ENCODE measurements around the gene CCDC97.

CCDC97 gene

GRCh38 chr19:41298348-41298964 lies 11.5 kb upstream of the CCDC97 start:
- peak; percentile 84 for DNase-seq (ENCODE audit: low spot score)

GRCh38 chr19:41299046-41299754 lies 10.8 kb upstream of the CCDC97 start:
- DNase-seq (ENCODE audit: low spot score): no peak

GRCh38 chr19:41299755-41300089 lies 10.2 kb upstream of the CCDC97 start:
- DNase-seq (ENCODE audit: low spot score): peak; percentile 74

GRCh38 chr19:41300555-41300954 lies 9.4 kb upstream of the CCDC97 start:
- DNase-seq (ENCODE audit: low spot score): no peak

GRCh38 chr19:41302624-41303351 lies 7.2 kb upstream of the CCDC97 start:
- DNase-seq (ENCODE audit: low spot score): peak; percentile 75

GRCh38 chr19:41303954-41304353 lies 6.0 kb upstream of the CCDC97 start:
- DNase-seq (ENCODE audit: low spot score): peak; percentile 59

- no peak for DNase-seq (ENCODE audit: low spot score)
These were observed 5.1 kb upstream of the CCDC97 start for GRCh38 chr19:41304706-41305483.

- no peak for DNase-seq (ENCODE audit: low spot score)
These were observed 3.8 kb upstream of the CCDC97 start for GRCh38 chr19:41305927-41306793.

- DNase-seq (ENCODE audit: low spot score): peak; percentile 78
These were observed 2.7 kb upstream of the CCDC97 start for GRCh38 chr19:41307090-41307875.

- no peak for DNase-seq (ENCODE audit: low spot score)
These were observed 2.0 kb upstream of the CCDC97 start for GRCh38 chr19:41307954-41308449.

GRCh38 chr19:41308450-41309179 lies 1.4 kb upstream of the CCDC97 start:
- DNase-seq (ENCODE audit: low spot score): peak; percentile 95

GRCh38 chr19:41309180-41310032 lies 566 bp upstream of the CCDC97 start:
- no peak for DNase-seq (ENCODE audit: low spot score)

- no peak for DNase-seq (ENCODE audit: low spot score)
These were observed 1.1 kb downstream of the CCDC97 start for GRCh38 chr19:41311072-41311471.

- no peak for DNase-seq (ENCODE audit: low spot score)
These were observed 1.6 kb downstream of the CCDC97 start for GRCh38 chr19:41311613-41312012.

- DNase-seq (ENCODE audit: low spot score): no peak
These were observed 6.4 kb downstream of the CCDC97 start for GRCh38 chr19:41316306-41316920.

- no peak for DNase-seq (ENCODE audit: low spot score)
These were observed 8.9 kb downstream of the CCDC97 start for GRCh38 chr19:41318696-41319499.

GRCh38 chr19:41319500-41320184 lies 9.7 kb downstream of the CCDC97 start:
- no peak for DNase-seq (ENCODE audit: low spot score)

Measured in CD4-positive, alpha-beta T cell treated with Interleukin-2 at 100 ng/mL for 4 hours (primary cell).